AG04450 (cell line): Measurements from ENCODE around the gene EPB41L4A. TPM values are rescaled to one million over a fixed set of nuclear protein-coding genes. Genes with fewer than 3 reads are reported as not detected.

Source experiments
- CTCF ChIA-PET: fragments of 300-600, 350-600 bp; formaldehyde crosslinking; extraction: SDS; loops from one replicate; lab custom pipeline; 2022; ENCODE audit warnings: antibody characterized with exemption, inconsistent platforms; lab: Charles Lee
- POLR2A ChIA-PET: fragments of 350-600 bp; formaldehyde crosslinking; extraction: SDS; loops from one replicate; lab custom pipeline; 2021; ENCODE audit warnings: antibody characterized with exemption, inconsistent platforms; lab: Yijun Ruan, JAX
- DNase-seq: peaks from one replicate; pipeline ENCODE4 v3.0.0-alpha.2; 2011; ENCODE audit warnings: low read depth, low spot score
- H3K27ac ChIP-seq: one replicate; pipeline ENCODE4 v1.5.1; 2012; ENCODE audit warnings: low read depth, low read length, control low read depth
- H3K27me3 ChIP-seq: one replicate; pipeline ENCODE4 v1.6.0; 2012; ENCODE audit warnings: low read length; ENCODE audit not compliant: control insufficient read depth, insufficient read depth
- H3K4me3 ChIP-seq: 2 replicates; pipeline ENCODE4 v1.5.1; 2011; ENCODE audit warnings: mild to moderate bottlenecking, low read depth, low read length, control low read depth
- H3K9me3 ChIP-seq: 2 replicates; pipeline ENCODE4 v1.5.1; 2012; ENCODE audit warnings: low read length; ENCODE audit not compliant: control insufficient read depth, insufficient read depth
- CTCF ChIP-seq: IDR thresholded peaks from 2 replicates; pipeline ENCODE4 v1.5.1; 2011; ENCODE audit warnings: low read depth, low read length, control low read depth, inconsistent platforms
- polyA plus RNA-seq: library from polyadenylated mRNA; depleted of rRNA; stranded (reverse); fragments of >200 nt; gene quantifications from 2 replicates; pipeline ENCODE4 v1.2.3, GENCODE V29; 2011

Gene EPB41L4A
- polyA plus RNA-seq, 1 experiment, result not detected

- H3K27me3 ChIP-seq, result no peaks in the 10 kb centered on the region
- POLR2A ChIA-PET, result no interaction called here
- CTCF ChIA-PET, result no interaction called here
- no peak for TF ChIP-seq CTCF
- no peak overlapping the region for H3K4me3 ChIP-seq
- no peak for DNase-seq
- no peaks in the 10 kb centered on the region for H3K9me3 ChIP-seq
- no peak overlapping the region for H3K27ac ChIP-seq
Measured at GRCh38 chr5:112350626-112351025, 68.5 kb downstream of the EPB41L4A start.

GRCh38 chr5:112349371-112349770 lies 69.7 kb downstream of the EPB41L4A start:
- H3K27ac ChIP-seq, result no peak overlapping the region
- no peak overlapping the region for H3K4me3 ChIP-seq
- POLR2A ChIA-PET, result no interaction called here
- no peak for DNase-seq
- H3K27me3 ChIP-seq, result no peaks in the 10 kb centered on the region
- CTCF ChIA-PET, result no interaction called here
- no peaks in the 10 kb centered on the region for H3K9me3 ChIP-seq
- no peak for TF ChIP-seq CTCF

DNA sequence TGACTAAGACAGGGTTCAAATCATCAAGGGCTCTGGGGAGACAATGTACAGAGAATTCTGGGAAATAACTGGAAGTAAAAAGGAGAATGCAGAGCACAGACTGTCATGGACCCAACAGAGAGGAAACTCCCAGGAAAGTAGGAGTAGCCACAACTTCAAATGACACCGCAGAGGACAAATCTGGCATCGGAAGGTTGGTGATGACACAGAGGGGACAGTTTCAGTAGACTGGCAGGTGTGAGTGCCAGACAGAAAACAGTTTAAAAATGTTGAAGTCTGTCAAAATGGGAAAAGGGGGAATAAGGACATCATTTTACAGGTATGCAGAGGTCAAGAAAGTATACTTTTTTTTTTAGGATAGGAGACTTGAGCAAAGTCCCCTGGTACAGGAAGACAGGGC lies 70.2 kb downstream of the EPB41L4A start:
- H3K9me3 ChIP-seq, result no peaks in the 10 kb centered on the region
- DNase-seq, result no peak
- H3K27me3 ChIP-seq, result no peaks in the 10 kb centered on the region
- ChIA-PET POLR2A (no interaction called here), CTCF (no interaction called here)
- no peak overlapping the region for H3K4me3 ChIP-seq
- no peak overlapping the region for H3K27ac ChIP-seq
- TF ChIP-seq CTCF, result no peak

DNA sequence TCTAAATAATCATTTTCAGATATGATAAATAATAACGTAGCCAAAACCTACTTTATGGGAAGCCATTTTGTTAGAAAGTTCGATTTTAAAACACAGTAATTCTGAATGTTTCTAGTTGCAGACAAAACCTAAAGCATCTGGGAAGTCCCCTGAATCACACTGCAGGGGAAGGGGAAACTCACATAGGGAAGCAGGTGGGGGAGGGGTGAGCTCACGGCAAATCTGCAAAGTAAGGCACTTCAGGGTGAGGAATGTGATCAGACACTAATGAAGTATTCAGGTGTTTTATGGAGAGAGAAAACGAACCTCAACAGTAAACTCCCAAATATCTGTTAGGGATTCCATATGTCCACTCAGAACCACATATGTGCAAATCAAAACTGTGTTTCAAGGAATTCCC lies 70.7 kb downstream of the EPB41L4A start:
- DNase-seq, result no peak
- no peaks in the 10 kb centered on the region for H3K27me3 ChIP-seq

More for the DNA sequence above, 70.7 kb downstream of the EPB41L4A start:
- TF ChIP-seq CTCF, result no peak
- no peaks in the 10 kb centered on the region for H3K9me3 ChIP-seq
- POLR2A ChIA-PET, result no interaction called here
- CTCF ChIA-PET, result no interaction called here
- H3K27ac ChIP-seq, result no peak overlapping the region
- no peak overlapping the region for H3K4me3 ChIP-seq
